Epithelial cell of esophagus (primary cell): ENCODE measurements around the gene SPTBN4.
"Not testable (repeated sequence)": the region's sequence is repeated elsewhere in the genome, so short reads cannot be mapped to it uniquely, and the experiment has no call there.

ENCODE experiments used
- DNase-seq: peaks from one replicate; pipeline ENCODE4 v3.0.0; 2010; ENCODE audit warnings: low read depth
- H3K4me3 ChIP-seq: 2 replicates; pipeline ENCODE4 v1.5.1; 2011; ENCODE audit warnings: mild to moderate bottlenecking, low read length, control low read depth
- TF ChIP-seq, protein P1 (sequence below): IDR thresholded peaks from 2 replicates; pipeline ENCODE4 v1.5.1; 2011; ENCODE audit warnings: low read depth, mild to moderate bottlenecking, low read length, control low read depth, inconsistent platforms; ENCODE audit not compliant: insufficient read depth; ENCODE audit errors: missing control alignments

The SPTBN4 gene

DNA sequence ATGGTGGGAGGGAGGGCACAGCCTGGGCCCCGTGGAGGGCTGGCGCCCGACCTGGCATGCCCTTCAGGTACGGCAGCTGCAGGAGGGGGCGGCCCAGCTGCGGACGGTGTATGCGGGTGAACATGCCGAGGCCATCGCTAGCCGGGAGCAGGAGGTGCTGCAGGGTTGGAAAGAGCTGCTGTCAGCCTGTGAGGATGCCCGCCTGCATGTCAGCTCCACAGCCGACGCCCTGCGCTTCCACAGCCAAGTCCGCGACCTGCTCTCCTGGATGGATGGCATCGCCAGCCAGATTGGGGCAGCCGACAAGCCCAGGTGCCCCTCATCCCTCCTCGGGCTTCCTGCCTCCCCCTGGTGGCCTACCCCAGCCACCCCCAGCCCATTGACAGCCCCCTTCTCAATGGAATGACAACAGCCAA, 93.3 kb downstream of the SPTBN4 start:
- DNase-seq, result no peak
- TF ChIP-seq, protein P1, sequence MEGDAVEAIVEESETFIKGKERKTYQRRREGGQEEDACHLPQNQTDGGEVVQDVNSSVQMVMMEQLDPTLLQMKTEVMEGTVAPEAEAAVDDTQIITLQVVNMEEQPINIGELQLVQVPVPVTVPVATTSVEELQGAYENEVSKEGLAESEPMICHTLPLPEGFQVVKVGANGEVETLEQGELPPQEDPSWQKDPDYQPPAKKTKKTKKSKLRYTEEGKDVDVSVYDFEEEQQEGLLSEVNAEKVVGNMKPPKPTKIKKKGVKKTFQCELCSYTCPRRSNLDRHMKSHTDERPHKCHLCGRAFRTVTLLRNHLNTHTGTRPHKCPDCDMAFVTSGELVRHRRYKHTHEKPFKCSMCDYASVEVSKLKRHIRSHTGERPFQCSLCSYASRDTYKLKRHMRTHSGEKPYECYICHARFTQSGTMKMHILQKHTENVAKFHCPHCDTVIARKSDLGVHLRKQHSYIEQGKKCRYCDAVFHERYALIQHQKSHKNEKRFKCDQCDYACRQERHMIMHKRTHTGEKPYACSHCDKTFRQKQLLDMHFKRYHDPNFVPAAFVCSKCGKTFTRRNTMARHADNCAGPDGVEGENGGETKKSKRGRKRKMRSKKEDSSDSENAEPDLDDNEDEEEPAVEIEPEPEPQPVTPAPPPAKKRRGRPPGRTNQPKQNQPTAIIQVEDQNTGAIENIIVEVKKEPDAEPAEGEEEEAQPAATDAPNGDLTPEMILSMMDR, result no peak
- H3K4me3 ChIP-seq, result no peak overlapping the region

DNA sequence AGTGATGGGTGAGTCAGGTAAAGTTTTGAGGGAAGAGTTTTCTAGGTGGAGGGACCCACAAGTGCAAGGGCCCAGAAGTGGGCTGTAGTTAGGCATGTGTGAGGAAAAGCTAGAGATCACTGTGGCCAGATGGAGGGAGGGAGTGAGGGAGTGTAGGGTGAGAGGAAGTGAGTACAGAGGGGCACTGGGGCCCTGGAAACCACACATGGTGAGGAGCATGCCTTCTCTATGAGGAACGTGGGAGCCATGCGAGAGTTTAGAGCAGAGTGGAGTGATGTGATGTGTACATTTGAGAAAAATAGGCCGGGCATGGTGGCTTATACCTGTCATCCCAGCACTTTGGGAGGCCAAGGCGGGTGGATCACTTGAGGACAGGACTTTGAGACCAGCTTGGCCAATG, 95.1 kb downstream of the SPTBN4 start:
- TF ChIP-seq, protein P1, result no peak
- no peak overlapping the region for H3K4me3 ChIP-seq
- DNase-seq, result no peak

DNA sequence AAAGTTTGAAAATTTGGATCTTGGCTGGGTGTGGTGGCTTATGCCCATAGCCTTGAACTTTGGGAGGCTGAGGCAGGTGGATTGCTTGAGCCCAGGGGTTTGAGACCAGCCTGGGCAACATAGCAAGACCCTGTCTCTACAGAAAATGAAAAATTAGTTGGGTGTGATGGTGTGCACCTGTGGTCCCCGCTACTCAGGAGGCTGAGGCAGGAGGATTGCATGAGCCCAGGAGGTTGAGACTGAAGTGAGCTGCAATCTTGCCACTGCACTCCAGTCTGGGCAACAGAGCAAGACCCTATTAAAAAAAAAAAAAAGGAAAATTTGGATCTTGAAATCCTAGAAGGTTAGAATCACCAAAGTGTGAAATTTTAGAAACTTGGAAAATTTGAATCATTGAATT, 97.7 kb downstream of the SPTBN4 start:
- DNase-seq, H3K4me3 ChIP-seq: not testable (repeated sequence)

DNA sequence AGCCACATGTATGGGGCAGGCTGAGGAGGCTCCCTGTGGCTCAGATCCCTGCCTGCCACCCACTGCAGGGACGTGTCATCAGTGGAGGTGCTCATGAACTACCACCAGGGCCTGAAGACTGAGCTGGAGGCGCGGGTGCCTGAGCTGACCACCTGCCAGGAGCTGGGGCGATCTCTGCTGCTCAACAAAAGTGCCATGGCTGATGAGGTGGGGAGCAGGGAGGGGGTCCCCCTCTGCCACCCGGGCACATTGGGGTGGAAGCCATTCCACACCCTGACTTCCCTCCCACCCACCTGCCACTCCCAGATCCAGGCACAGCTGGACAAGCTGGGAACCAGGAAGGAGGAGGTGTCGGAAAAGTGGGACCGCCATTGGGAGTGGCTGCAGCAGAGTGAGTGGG, 98.6 kb downstream of the SPTBN4 start:
- DNase-seq, result no peak
- no peak overlapping the region for H3K4me3 ChIP-seq
- TF ChIP-seq, protein P1, result no peak

DNA sequence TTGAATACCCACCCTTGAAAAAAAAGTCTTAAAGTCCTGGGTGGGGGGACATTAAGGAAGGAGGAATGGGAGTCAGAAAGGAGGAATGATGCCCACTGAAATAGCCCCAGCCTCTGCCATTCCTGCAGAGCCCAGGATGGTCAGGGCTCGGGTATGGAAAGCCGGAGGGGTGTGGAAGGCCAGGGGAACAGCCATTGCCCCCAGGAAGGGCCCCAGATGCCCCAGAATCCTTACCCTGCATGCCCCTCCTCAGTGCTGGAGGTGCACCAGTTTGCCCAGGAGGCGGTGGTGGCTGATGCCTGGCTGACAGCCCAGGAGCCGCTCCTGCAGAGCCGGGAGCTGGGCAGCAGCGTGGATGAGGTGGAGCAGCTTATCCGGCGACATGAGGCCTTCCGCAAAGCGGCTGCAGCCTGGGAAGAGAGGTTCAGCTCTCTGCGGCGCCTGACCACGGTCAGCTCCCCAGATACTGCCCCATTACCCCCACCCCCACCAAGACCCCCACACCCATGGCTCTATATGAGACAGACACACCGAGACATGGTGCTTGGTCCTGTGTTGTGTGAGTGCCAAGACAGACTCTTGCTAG, 99.2 kb downstream of the SPTBN4 start:
- H3K4me3 ChIP-seq, result no peak overlapping the region
- TF ChIP-seq, protein P1, result no peak
- DNase-seq, result no peak

DNA sequence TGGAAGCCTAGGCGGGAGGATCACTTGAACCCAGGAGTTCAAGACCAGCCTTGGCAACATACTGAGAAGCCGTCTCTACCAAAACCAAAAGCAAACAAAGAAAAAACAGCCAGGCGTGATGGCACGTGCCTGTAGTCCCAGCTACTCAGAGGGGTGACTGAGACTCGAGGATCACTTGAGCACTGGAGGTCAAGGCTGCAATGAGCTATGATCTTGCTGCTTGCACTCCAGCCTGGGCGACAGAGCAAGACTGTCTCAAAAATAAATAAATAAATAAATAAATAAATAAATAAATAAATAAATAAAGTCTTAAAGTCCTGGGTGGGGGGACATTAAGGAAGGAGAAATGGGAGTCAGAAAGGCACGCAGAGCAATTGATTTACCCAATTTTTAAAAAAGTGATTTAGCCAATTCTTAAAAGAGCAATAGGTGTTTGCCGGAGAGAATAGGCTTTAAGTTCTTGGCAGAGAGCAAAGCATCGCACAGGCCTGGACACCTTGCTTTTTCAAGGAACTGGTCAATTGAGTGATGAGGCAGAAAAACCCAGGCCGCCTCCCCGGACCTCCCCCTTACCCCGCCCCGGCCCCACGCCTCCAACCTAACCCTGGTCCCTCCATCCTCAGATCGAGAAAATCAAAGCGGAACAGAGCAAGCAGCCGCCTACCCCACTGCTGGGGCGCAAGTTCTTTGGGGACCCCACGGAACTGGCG, 100.4 kb downstream of the SPTBN4 start:
- TF ChIP-seq, protein P1, result no peak
- no peak for DNase-seq
- H3K4me3 ChIP-seq, result no peak overlapping the region

DNA sequence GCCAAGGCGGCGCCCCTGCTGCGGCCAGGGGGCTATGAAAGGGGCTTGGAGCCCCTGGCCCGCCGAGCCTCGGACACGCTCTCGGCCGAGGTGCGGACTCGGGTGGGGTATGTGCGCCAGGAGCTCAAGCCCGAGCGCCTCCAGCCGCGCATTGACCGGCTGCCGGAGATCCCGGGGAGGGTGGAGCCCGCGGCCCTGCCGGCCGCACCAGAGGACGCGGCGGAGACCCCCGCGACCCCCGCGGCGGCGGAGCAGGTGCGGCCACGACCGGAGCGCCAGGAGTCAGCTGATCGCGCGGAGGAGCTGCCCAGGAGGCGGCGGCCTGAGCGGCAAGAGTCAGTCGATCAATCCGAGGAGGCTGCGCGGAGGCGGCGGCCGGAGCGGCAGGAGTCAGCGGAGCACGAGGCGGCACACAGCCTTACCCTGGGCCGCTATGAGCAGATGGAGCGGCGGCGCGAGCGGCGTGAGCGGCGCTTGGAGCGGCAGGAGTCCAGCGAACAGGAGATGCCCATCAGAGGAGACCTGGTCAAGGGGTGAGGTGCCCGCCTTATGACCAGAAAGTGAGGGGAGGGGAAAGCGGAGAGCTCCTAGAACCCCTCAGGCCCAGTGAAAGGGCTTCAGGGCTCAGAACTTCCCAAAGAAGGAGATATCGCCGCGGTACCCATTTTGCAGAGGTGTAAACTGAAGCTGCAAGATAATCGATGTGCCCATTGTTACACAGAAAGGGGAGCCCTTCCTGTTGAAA, 101.1 kb downstream of the SPTBN4 start:
- DNase-seq, result no peak
- TF ChIP-seq, protein P1, result no peak
- no peak overlapping the region for H3K4me3 ChIP-seq
